Measurements from ENCODE around the gene C1QL4.

The C1QL4 gene

DNA sequence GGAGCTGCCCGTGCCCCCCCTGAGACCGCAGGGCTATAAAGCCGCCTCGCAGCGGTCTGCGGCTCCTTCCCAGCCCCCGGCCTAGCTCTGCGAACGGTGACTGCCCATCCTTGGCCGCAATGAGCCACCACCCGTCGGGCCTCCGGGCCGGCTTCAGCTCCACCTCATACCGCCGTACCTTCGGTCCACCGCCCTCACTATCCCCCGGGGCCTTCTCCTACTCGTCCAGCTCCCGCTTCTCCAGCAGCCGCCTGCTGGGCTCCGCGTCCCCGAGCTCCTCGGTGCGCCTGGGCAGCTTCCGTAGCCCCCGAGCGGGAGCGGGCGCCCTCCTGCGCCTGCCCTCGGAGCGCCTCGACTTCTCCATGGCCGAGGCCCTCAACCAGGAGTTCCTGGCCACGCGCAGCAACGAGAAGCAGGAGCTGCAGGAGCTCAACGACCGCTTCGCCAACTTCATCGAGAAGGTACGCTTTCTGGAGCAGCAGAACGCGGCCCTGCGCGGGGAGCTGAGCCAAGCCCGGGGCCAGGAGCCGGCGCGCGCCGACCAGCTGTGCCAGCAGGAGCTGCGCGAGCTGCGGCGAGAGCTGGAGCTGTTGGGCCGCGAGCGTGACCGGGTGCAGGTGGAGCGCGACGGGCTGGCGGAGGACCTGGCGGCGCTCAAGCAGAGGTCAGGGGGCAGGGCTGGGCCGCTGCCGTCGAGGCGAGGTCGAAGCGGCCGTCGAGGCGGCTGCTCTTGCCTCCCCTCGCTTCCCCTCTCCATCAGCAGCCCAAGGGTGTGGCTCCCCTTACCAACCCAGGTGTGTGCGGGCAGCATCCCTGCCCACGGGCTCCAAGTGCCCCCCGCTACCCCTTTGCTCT is 41.7 kb downstream of the C1QL4 start, which contains the start of gene PRPH:
Gene PRPH, plus strand, starts transcription at position 66 of the 855 bp plus-strand sequence. Its CDS starts 54 bp downstream, at position 120.
- TF ChIP-seq, protein P1, sequence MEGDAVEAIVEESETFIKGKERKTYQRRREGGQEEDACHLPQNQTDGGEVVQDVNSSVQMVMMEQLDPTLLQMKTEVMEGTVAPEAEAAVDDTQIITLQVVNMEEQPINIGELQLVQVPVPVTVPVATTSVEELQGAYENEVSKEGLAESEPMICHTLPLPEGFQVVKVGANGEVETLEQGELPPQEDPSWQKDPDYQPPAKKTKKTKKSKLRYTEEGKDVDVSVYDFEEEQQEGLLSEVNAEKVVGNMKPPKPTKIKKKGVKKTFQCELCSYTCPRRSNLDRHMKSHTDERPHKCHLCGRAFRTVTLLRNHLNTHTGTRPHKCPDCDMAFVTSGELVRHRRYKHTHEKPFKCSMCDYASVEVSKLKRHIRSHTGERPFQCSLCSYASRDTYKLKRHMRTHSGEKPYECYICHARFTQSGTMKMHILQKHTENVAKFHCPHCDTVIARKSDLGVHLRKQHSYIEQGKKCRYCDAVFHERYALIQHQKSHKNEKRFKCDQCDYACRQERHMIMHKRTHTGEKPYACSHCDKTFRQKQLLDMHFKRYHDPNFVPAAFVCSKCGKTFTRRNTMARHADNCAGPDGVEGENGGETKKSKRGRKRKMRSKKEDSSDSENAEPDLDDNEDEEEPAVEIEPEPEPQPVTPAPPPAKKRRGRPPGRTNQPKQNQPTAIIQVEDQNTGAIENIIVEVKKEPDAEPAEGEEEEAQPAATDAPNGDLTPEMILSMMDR (conservative IDR thresholded peaks at IDR 0.05): no peak
- peak within 1 kb of the TSS; percentile 78 for H3K27ac ChIP-seq

DNA sequence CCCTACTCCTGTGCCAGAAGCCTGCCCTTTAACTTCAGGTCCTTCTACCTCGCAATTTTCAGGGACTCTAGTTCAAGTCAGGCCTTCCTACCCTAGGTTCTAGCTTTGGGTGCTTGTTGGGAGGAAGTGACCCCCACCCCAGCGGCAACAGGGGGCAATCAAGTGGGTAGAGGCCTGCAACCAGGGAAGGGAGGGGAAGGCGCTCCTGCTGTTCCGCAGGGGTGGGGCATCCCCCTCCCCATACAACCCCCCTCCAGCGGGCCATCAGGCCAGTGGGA is 42.2 kb downstream of the C1QL4 start:
- peak overlapping the region; percentile 78 for H3K27ac ChIP-seq
- TF ChIP-seq, protein P1 (conservative IDR thresholded peaks at IDR 0.05): no peak

DNA sequence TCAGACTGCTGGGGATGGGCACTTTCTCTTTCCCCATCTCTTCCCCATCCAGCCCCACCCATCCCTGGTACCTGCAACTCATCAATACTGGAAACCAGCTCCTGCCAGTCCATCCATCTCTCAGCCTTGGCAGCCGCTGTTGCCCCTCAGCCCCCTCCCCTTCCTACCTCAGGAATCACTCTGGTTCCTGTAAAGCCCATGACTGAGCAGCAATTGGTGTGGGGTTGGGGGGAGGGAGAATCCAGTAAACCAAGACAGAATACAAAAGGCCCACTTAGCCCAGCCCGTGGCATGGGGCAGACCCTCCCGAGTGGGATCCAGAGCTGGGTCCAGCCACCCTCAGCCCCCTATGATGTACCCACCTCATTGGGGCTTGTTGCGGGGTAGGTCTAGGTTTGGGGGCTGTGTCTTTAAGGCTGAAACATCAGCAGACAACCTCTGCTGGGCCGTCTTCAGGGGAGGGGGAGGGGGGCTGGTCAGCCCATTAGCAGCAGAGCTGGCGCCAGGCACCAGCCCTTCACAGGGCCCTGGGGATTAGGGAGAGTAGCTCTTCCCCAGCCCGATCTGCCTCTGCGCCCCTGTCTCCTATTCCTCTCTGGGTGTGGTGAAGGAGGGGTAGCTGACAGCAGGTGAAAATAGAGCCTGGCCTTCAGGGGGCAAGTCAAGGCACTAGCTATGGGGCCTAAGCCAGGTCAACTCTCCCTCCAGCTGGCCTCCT is 42.7 kb downstream of the C1QL4 start:
- H3K27ac ChIP-seq: peak overlapping the region; percentile 78

DNA sequence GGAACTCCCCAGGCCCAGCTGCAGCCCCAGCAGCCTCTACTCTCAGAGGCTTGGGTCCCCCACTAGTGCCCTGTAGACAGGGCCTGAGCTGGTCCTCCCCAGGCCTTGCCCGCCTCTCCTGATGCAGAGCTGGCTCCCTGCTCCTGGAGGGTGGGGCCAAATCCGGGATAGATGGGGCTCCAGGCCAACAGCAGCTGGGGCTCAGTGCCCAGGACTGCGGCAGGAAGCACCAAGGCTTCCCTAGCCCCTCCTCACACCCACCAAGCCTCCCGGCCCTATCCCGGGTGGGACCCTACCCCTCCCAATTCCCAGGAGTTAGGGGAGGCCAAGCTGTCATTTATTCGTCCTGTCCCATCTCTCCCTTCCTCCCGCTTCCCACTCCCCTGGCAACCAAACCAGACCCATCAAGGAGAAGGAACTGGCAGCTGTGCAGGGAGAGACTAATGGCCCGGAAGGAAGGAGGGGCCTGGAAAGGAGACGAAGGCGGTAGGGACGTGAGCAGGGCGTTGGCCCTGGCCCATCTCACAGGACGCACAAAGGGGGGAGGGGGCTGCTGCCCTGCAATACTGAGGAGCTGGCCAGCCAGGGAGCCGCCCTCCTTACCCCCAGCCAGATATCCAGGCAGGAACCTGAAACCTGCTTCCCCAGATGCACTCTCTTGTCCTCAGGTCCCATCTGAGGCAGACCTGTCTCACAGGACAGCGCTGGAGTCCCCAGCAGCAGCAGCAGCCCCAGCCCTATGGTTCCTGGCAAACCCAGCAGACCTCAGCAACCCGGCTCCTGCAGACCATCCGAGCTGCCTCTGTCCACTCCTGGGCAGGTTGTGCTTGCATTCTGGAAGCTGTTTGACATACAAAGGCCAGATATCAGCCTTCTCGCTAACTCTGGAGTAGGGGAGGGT is 43.7 kb downstream of the C1QL4 start:
- H3K27ac ChIP-seq: peak overlapping the region; percentile 78
- TF ChIP-seq, protein P1 (conservative IDR thresholded peaks at IDR 0.05): no peak

More for the DNA sequence above, 42.7 kb downstream of the C1QL4 start:
- TF ChIP-seq, protein P1 (conservative IDR thresholded peaks at IDR 0.05): no peak

DNA sequence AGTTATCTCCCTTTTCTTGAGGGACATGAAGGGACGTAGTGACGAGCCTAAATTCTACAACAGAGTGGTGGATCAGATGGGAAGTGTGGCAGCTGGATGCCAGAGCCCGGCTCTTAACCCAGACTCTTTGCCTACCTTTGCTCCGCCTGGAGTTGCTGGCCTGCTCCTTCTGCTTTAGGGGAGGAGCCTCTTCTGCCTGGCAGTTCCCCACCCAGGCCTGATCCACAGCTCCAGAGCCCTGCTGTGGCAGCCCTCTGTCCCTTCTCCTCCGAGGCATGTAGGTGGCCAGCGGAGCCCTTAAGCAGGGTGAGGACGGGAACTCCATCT is 44.3 kb downstream of the C1QL4 start:
- H3K27ac ChIP-seq: peak overlapping the region; percentile 78

DNA sequence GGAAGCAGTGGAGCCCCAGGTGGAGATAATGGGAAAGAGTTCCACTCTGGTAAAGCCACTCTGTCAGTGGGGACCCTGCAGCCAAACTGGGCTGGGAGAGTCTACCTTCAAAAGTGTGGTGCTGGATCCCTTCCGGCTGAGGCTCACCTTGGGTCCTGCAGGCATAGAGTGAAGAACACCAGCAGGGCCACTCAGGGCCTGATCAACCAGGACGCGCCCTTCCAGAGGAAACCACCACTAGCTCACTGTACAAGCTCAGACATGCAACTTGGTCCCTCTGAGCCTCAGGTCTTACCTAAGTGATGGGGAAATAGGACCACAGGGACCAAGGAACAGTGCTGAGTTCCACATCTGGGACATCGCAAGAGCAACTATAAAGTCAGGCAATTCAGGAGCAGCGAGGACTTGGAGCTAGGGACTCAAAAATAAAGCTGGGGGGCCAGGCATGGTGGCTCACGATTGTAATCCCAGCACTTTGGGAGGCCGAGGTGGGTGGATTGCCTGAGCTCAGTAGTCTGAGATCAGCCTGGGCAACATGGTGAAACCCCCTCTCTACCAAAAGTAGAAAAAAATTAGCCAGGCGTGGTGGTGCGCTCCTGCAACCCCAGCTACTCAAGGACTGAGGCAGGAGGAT is 47.9 kb downstream of the C1QL4 start:
- TF ChIP-seq, protein P1 (conservative IDR thresholded peaks at IDR 0.05): no peak
- no peak overlapping the region for H3K27ac ChIP-seq

More for the DNA sequence above, 44.3 kb downstream of the C1QL4 start:
- TF ChIP-seq, protein P1 (conservative IDR thresholded peaks at IDR 0.05): no peak

All from VCaP (cell line).